Activated CD8-positive, alpha-beta T cell treated with anti-CD3 and anti-CD28 coated beads for 36 hours (primary cell): ENCODE results near the gene GCNT2. TPM values are rescaled to one million over a fixed set of nuclear protein-coding genes. Genes with fewer than 3 reads are reported as not detected.

Source experiments
- ATAC-seq: fragments of 200-7000 bp; cut with Tn5 transposase; one replicate; pipeline ENCODE4 v1.10.0; 2021; ENCODE audit warnings: mild to moderate bottlenecking, moderate library complexity
- CTCF ChIA-PET: fragments of 350-600 bp; sonication (Branson Sonifier 250); formaldehyde crosslinking; loops from one replicate; lab custom pipeline; 2021; ENCODE audit warnings: antibody characterized with exemption; lab: Charles Lee
- POLR2A ChIA-PET: fragments of 350-600 bp; sonication (Branson Sonifier 250); formaldehyde crosslinking; loops from one replicate; lab custom pipeline; 2021; ENCODE audit warnings: antibody characterized with exemption; lab: Charles Lee
- DNase-seq: peaks from one replicate; pipeline ENCODE4 v3.0.0-alpha.2; 2020
- H3K27ac Mint-ChIP-seq: one replicate; pipeline ENCODE4 v1.8.0; 2021; ENCODE audit warnings: mild to moderate bottlenecking, mixed read lengths
- H3K27me3 Mint-ChIP-seq: one replicate; pipeline ENCODE4 v1.8.0; 2021; ENCODE audit warnings: mixed read lengths
- H3K36me3 Mint-ChIP-seq: one replicate; pipeline ENCODE4 v1.8.0; 2021; ENCODE audit warnings: low read depth, mixed read lengths
- H3K4me1 Mint-ChIP-seq: one replicate; pipeline ENCODE4 v1.8.0; 2021; ENCODE audit warnings: low read depth, mixed read lengths
- H3K4me3 Mint-ChIP-seq: one replicate; pipeline ENCODE4 v1.8.0; 2021; ENCODE audit warnings: mild to moderate bottlenecking, moderate library complexity, mixed read lengths
- H3K9me3 Mint-ChIP-seq: one replicate; pipeline ENCODE4 v1.8.0; 2021; ENCODE audit warnings: mixed read lengths
- CTCF ChIP-seq: fragments of 200-600 bp; IDR thresholded peaks from one replicate; pipeline ENCODE4 v1.8.0; 2022; ENCODE audit warnings: antibody characterized with exemption, mild to moderate bottlenecking
- intact Hi-C: fragments of 100-400 bp; cut with micrococcal nuclease; formaldehyde crosslinking; loops from one replicate; pipeline ENCODE4 v1.10.0; 2022
- total RNA-seq, 2 experiments: library from RNA; stranded (reverse); gene quantifications; one replicate each; pipeline ENCODE4 v1.2.3, GENCODE V29; 2021

The GCNT2 gene
- total RNA-seq, 2 experiments from 2014 or later, result 2.3 to 2.7 TPM

- Mint-ChIP-seq H3K36me3 (peaks cover 3% of the 10 kb centered on the region), H3K4me3 (peak overlapping the region; percentile 9), H3K27me3 (peaks cover 2% of the 10 kb centered on the region), H3K9me3 (no peaks in the 10 kb centered on the region), H3K4me1 (peaks cover 41% of the 10 kb centered on the region), H3K27ac (no peak overlapping the region)
- ATAC-seq (no peak), DNase-seq (no peak)
- TF ChIP-seq CTCF, result no peak
- POLR2A ChIA-PET, result interaction anchor here (0.9 kb wide), 1 partner anchor 120 kb away, joined by 3 read pairs; no protein-coding TSS in a partner anchor
- CTCF ChIA-PET, result no interaction called here
- intact Hi-C loops, result no loop called here
These were observed 10.4 kb downstream of the GCNT2 start for GRCh38 chr6:10531503-10531902.

GRCh38 chr6:10531942-10532341, 10.8 kb downstream of the GCNT2 start:
- no peak overlapping the region for H3K4me3 Mint-ChIP-seq

GRCh38 chr6:10532392-10532791, 11.2 kb downstream of the GCNT2 start:
- no peak overlapping the region for H3K27ac Mint-ChIP-seq
- POLR2A ChIA-PET, result interaction anchor here (0.9 kb wide), 1 partner anchor 121 kb away, joined by 3 read pairs; no protein-coding TSS in a partner anchor
- no peak overlapping the region for H3K4me3 Mint-ChIP-seq
- ATAC-seq (no peak), DNase-seq (no peak)
- H3K36me3 Mint-ChIP-seq, result peaks cover 3% of the 10 kb centered on the region
- CTCF ChIA-PET, result no interaction called here
- intact Hi-C loops, result no loop called here
- H3K4me1 Mint-ChIP-seq, result peaks cover 41% of the 10 kb centered on the region
- no peak for TF ChIP-seq CTCF
- no peaks in the 10 kb centered on the region for H3K9me3 Mint-ChIP-seq
- H3K27me3 Mint-ChIP-seq, result peaks cover 2% of the 10 kb centered on the region

More at GRCh38 chr6:10531942-10532341, 10.8 kb downstream of the GCNT2 start:
- DNase-seq (no peak), ATAC-seq (no peak)
- Mint-ChIP-seq H3K36me3 (peaks cover 3% of the 10 kb centered on the region), H3K27me3 (peaks cover 2% of the 10 kb centered on the region), H3K27ac (no peak overlapping the region), H3K9me3 (no peaks in the 10 kb centered on the region), H3K4me1 (peaks cover 41% of the 10 kb centered on the region)
- TF ChIP-seq CTCF, result no peak
- intact Hi-C loops, result no loop called here
- POLR2A ChIA-PET, result interaction anchor here (0.9 kb wide), 1 partner anchor 121 kb away, joined by 3 read pairs; no protein-coding TSS in a partner anchor
- CTCF ChIA-PET, result no interaction called here

- no peak for ATAC-seq
- no peak overlapping the region for H3K4me3 Mint-ChIP-seq
These were observed 13.2 kb downstream of the GCNT2 start for GRCh38 chr6:10534419-10534762.

More at GRCh38 chr6:10534419-10534762, 13.2 kb downstream of the GCNT2 start:
- Mint-ChIP-seq H3K27ac (no peak overlapping the region), H3K27me3 (no peaks in the 10 kb centered on the region), H3K9me3 (no peaks in the 10 kb centered on the region), H3K36me3 (peaks cover 5% of the 10 kb centered on the region), H3K4me1 (peaks cover 31% of the 10 kb centered on the region)
- CTCF ChIA-PET, result interaction anchor here (1.4 kb wide), 1 partner anchor 56 kb away, joined by 4 read pairs; no protein-coding TSS in a partner anchor
- intact Hi-C loops, result no loop called here
- POLR2A ChIA-PET, result interaction anchor here (0.6 to 1.1 kb wide), 2 partner anchors 28 to 91 kb away, joined by 3 read pairs; no protein-coding TSS in a partner anchor
- no peak for DNase-seq
- no peak for TF ChIP-seq CTCF
